HepG2 (cell line): ENCODE measurements around the gene CTIF. TPM values are rescaled to one million over a fixed set of nuclear protein-coding genes. Genes with fewer than 3 reads are reported as not detected.

Experiments used
- AGO2 ChIP-seq: fragments of 200-400 bp; formaldehyde crosslinking; optimal IDR thresholded peaks from 2 replicates; pipeline ENCODE3; 2017; ENCODE audit warnings: mild to moderate bottlenecking, low read depth, low read length, moderate library complexity
- ARNT2 ChIP-seq: sonication (generic); formaldehyde crosslinking; IDR thresholded peaks from 2 replicates; pipeline ENCODE4 v1.8.0; 2022; ENCODE audit warnings: mild to moderate bottlenecking, low read depth, missing genetic modification reagents, moderate library complexity
- ATF1 ChIP-seq: IDR thresholded peaks from 2 replicates; pipeline ENCODE4 v1.6.1; 2016; ENCODE audit warnings: mild to moderate bottlenecking, control low read depth
- CERS6 ChIP-seq: sonication (generic); formaldehyde crosslinking; IDR thresholded peaks from 2 replicates; pipeline ENCODE4 v1.5.0; 2020; ENCODE audit warnings: missing genetic modification reagents
- HCFC1 ChIP-seq: fragments of 150-350 bp; IDR thresholded peaks from 2 replicates; pipeline ENCODE4 v1.6.1; 2014; ENCODE audit warnings: low read depth, low read length
- HMGA1 ChIP-seq: sonication (generic); formaldehyde crosslinking; conservative IDR thresholded peaks from 2 replicates; pipeline ENCODE4 v1.4.0; 2020; ENCODE audit warnings: missing genetic modification reagents
- KLF11 ChIP-seq: IDR thresholded peaks from 2 replicates; pipeline ENCODE4 v1.6.1; 2016; ENCODE audit warnings: missing compliant biosample characterization
- MAFG ChIP-seq: sonication (generic); formaldehyde crosslinking; IDR thresholded peaks from 2 replicates; pipeline ENCODE4 v1.5.1; 2020; ENCODE audit warnings: mild to moderate bottlenecking, missing genetic modification reagents
- MED1 ChIP-seq: sonication (generic); formaldehyde crosslinking; IDR thresholded peaks from 2 replicates; pipeline ENCODE4 v1.4.0; 2020; ENCODE audit warnings: missing genetic modification reagents
- MTA1 ChIP-seq: sonication (generic); formaldehyde crosslinking; IDR thresholded peaks from 2 replicates; pipeline ENCODE4 v1.4.0; 2020; ENCODE audit warnings: missing genetic modification reagents, mild to moderate bottlenecking, borderline replicate concordance
- NBN ChIP-seq: fragments of 450-650 bp; conservative IDR thresholded peaks from 2 replicates; pipeline ENCODE4 v1.6.1; 2017
- NONO ChIP-seq, 2 experiments: fragments of 450-650 bp in 1 of 2; sonication (generic) in 1 of 2; formaldehyde crosslinking in 1 of 2; IDR thresholded peaks in 1 of 2; conservative IDR thresholded peaks in 1 of 2; 2 replicates each; pipeline versions ENCODE4 v1.6.1 to v1.8.0; 2017 to 2022; ENCODE audit warnings: mild to moderate bottlenecking in 1 of 2, missing genetic modification reagents in 1 of 2, moderate library complexity in 1 of 2
- PATZ1 ChIP-seq: sonication (generic); formaldehyde crosslinking; IDR thresholded peaks from 2 replicates; pipeline ENCODE4 v1.4.0; 2020; ENCODE audit warnings: missing genetic modification reagents
- RFX1 ChIP-seq: fragments of 450-650 bp; IDR thresholded peaks from 2 replicates; pipeline ENCODE4 v1.6.1; 2017
- RFXAP ChIP-seq: sonication (generic); formaldehyde crosslinking; IDR thresholded peaks from 2 replicates; pipeline ENCODE4 v1.4.0; 2020; ENCODE audit warnings: missing genetic modification reagents, borderline replicate concordance
- SRY ChIP-seq: sonication (generic); formaldehyde crosslinking; IDR thresholded peaks from 2 replicates; pipeline ENCODE4 v1.8.0; 2022; ENCODE audit warnings: mild to moderate bottlenecking, missing genetic modification reagents
- TBP ChIP-seq: sonication (generic); formaldehyde crosslinking; IDR thresholded peaks from 2 replicates; pipeline ENCODE4 v1.5.0; 2020; ENCODE audit warnings: missing genetic modification reagents
- TCF7L2 ChIP-seq: IDR thresholded peaks from 2 replicates; pipeline ENCODE4 v1.6.1; 2011; ENCODE audit warnings: mild to moderate bottlenecking, low read depth, low read length, moderate library complexity
- ZFP1 ChIP-seq: IDR thresholded peaks from 2 replicates; pipeline ENCODE4 v1.6.1; 2016
- ZNF33A ChIP-seq: sonication (generic); formaldehyde crosslinking; IDR thresholded peaks from 2 replicates; pipeline ENCODE4 v1.5.1; 2020; ENCODE audit warnings: missing genetic modification reagents, mild to moderate bottlenecking, moderate library complexity, borderline replicate concordance
- ZNF572 ChIP-seq: sonication (generic); formaldehyde crosslinking; IDR thresholded peaks from 2 replicates; pipeline ENCODE4 v1.5.1; 2020; ENCODE audit warnings: mild to moderate bottlenecking, missing genetic modification reagents
- ZNF607 ChIP-seq: sonication (generic); formaldehyde crosslinking; IDR thresholded peaks from 2 replicates; pipeline ENCODE4 v1.5.1; 2020; ENCODE audit warnings: missing genetic modification reagents, mild to moderate bottlenecking, borderline replicate concordance
- ZNF775 ChIP-seq: sonication (generic); formaldehyde crosslinking; IDR thresholded peaks from 2 replicates; pipeline ENCODE4 v1.4.0; 2020; ENCODE audit warnings: missing genetic modification reagents, mild to moderate bottlenecking, moderate library complexity, borderline replicate concordance
- ZNF792 ChIP-seq: IDR thresholded peaks from 2 replicates; pipeline ENCODE4 v1.6.1; 2016
- ZNF850 ChIP-seq: sonication (generic); formaldehyde crosslinking; conservative IDR thresholded peaks from 2 replicates; pipeline ENCODE4 v1.9.0; 2021; ENCODE audit warnings: mild to moderate bottlenecking, missing genetic modification reagents
- polyA plus RNA-seq, 8 experiments: library from polyadenylated mRNA; depleted of rRNA in 3 of 8; stranded (reverse) in 7 of 8; unstranded in 1 of 8; fragments of >200 nt; fragmentation: Illumina TruSeq in 4 of 8; extraction: Trizol in 4 of 8; gene quantifications; 2 replicates each; pipeline versions ENCODE4 v1.2.1 to v1.2.3, GENCODE V29; 2011 to 2016; ENCODE audit warnings: low read depth in 4 of 8, missing spikeins in 1 of 8, mixed read lengths in 1 of 8; ENCODE audit not compliant: insufficient read depth in 1 of 8
- total RNA-seq, 5 experiments: library from RNA; depleted of rRNA; stranded (reverse); fragments of >200 nt; fragmentation: Illumina TruSeq; extraction: Trizol; gene quantifications; 2 replicates each; pipeline ENCODE4 v1.2.3, GENCODE V29; 2016; ENCODE audit warnings: low read depth in 1 of 5
- TF ChIP-seq, protein P1 (sequence below): sonication (generic); formaldehyde crosslinking; IDR thresholded peaks from 2 replicates; pipeline ENCODE4 v1.4.0; 2020; ENCODE audit warnings: missing genetic modification reagents
- TF ChIP-seq, protein P2 (sequence below): sonication (generic); formaldehyde crosslinking; conservative IDR thresholded peaks from 2 replicates; pipeline ENCODE4 v1.8.0; 2022; ENCODE audit warnings: mild to moderate bottlenecking, moderate library complexity, missing genetic modification reagents

Gene CTIF
- total and polyA plus RNA-seq, 2 of the 13 experiments (the other 11 are each of a cell fraction or from before 2014, with no cell fraction given), result 18.2 to 28.0 TPM

- 0 out of 2 replicates have a peak, but pooled peaks have one; percentile 39 for TF ChIP-seq ARNT2 (CRISPR knock-in tag)
- TF ChIP-seq RFXAP (CRISPR knock-in tag), result no peak; the same call in 1 of the 2 replicates
- peak; percentile 71; the same call in 1 of the 2 replicates for TF ChIP-seq ZNF572 (CRISPR knock-in tag)
- TF ChIP-seq SRY, result 0 out of 2 replicates have a peak, but pooled peaks have one; percentile 25
- TF ChIP-seq MED1 (CRISPR knock-in tag), result no peak
- no peak for TF ChIP-seq MTA1 (CRISPR knock-in tag)
- no peak for TF ChIP-seq HMGA1 (CRISPR knock-in tag)
- no peak for TF ChIP-seq NONO (IDR thresholded peaks at IDR 0.05)
- peak; percentile 41; the same call in 1 of the 2 replicates for TF ChIP-seq NONO (CRISPR knock-in tag; conservative IDR thresholded peaks at IDR 0.05)
- no peak for TF ChIP-seq ZNF850
- no peak for TF ChIP-seq TBP (CRISPR knock-in tag)
- TF ChIP-seq ZNF792 (CRISPR knock-in tag), result 0 out of 2 replicates have a peak, but pooled peaks have one; percentile 32
- no peak for TF ChIP-seq RFX1
- TF ChIP-seq, protein P1, sequence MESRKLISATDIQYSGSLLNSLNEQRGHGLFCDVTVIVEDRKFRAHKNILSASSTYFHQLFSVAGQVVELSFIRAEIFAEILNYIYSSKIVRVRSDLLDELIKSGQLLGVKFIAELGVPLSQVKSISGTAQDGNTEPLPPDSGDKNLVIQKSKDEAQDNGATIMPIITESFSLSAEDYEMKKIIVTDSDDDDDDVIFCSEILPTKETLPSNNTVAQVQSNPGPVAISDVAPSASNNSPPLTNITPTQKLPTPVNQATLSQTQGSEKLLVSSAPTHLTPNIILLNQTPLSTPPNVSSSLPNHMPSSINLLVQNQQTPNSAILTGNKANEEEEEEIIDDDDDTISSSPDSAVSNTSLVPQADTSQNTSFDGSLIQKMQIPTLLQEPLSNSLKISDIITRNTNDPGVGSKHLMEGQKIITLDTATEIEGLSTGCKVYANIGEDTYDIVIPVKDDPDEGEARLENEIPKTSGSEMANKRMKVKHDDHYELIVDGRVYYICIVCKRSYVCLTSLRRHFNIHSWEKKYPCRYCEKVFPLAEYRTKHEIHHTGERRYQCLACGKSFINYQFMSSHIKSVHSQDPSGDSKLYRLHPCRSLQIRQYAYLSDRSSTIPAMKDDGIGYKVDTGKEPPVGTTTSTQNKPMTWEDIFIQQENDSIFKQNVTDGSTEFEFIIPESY (CRISPR knock-in tag), result peak; percentile 73
- no peak for TF ChIP-seq ZNF775
- no peak for TF ChIP-seq MAFG
- TF ChIP-seq AGO2, result peak; percentile 44
- TF ChIP-seq, protein P2, sequence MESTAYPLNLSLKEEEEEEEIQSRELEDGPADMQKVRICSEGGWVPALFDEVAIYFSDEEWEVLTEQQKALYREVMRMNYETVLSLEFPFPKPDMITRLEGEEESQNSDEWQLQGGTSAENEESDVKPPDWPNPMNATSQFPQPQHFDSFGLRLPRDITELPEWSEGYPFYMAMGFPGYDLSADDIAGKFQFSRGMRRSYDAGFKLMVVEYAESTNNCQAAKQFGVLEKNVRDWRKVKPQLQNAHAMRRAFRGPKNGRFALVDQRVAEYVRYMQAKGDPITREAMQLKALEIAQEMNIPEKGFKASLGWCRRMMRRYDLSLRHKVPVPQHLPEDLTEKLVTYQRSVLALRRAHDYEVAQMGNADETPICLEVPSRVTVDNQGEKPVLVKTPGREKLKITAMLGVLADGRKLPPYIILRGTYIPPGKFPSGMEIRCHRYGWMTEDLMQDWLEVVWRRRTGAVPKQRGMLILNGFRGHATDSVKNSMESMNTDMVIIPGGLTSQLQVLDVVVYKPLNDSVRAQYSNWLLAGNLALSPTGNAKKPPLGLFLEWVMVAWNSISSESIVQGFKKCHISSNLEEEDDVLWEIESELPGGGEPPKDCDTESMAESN (CRISPR knock-in tag), result peak; percentile 56; the same call in 1 of the 2 replicates
- 0 out of 2 replicates have a peak, but pooled peaks have one; percentile 41 for TF ChIP-seq KLF11
- TF ChIP-seq NBN, result no peak
- no peak for TF ChIP-seq CERS6
- TF ChIP-seq HCFC1, result no peak
- TF ChIP-seq ATF1, result no peak
- TF ChIP-seq PATZ1, result 0 out of 2 replicates have a peak, but pooled peaks have one; percentile 16
- TF ChIP-seq ZNF33A (CRISPR knock-in tag), result no peak
- no peak for TF ChIP-seq ZFP1 (CRISPR knock-in tag)
- TF ChIP-seq TCF7L2, result no peak
- TF ChIP-seq ZNF607 (CRISPR knock-in tag), result peak; percentile 48; the same call in 1 of the 2 replicates
Measured at GRCh38 chr18:48675352-48675761, 136.5 kb downstream of the CTIF start (continued).
